CD4-positive, alpha-beta memory T cell (primary cell): ENCODE measurements around the gene UVSSA. TPM values are rescaled to one million over a fixed set of nuclear protein-coding genes. Genes with fewer than 3 reads are reported as not detected.

Experiments
- CTCF ChIA-PET: fragments of 350-600 bp; sonication (Branson Sonifier 250); formaldehyde crosslinking; loops from one replicate; lab custom pipeline; 2021; ENCODE audit warnings: inconsistent platforms; ENCODE audit not compliant: partially characterized antibody; lab: Charles Lee
- POLR2A ChIA-PET: fragments of 350-600 bp; sonication (Branson Sonifier 250); formaldehyde crosslinking; loops from one replicate; lab custom pipeline; 2021; ENCODE audit not compliant: partially characterized antibody; lab: Charles Lee
- DNase-seq, 5 donors: peaks; one replicate each; pipeline versions ENCODE4 v3.0.0 to v3.0.0-alpha.2; 2020 to 2022; ENCODE audit warnings: mixed read lengths in 1 of 5
- H3K27ac ChIP-seq: one replicate; pipeline ENCODE4 v1.7.0; 2013; ENCODE audit warnings: low read depth, low read length
- H3K27me3 ChIP-seq: 2 replicates; pipeline ENCODE4 v1.7.0; 2013; ENCODE audit warnings: mild to moderate bottlenecking, low read length, moderate library complexity; ENCODE audit not compliant: insufficient read depth
- H3K36me3 ChIP-seq: 2 replicates; pipeline ENCODE4 v1.7.0; 2013; ENCODE audit warnings: mild to moderate bottlenecking, low read length, moderate library complexity; ENCODE audit not compliant: insufficient read depth
- H3K4me1 ChIP-seq: 2 replicates; pipeline ENCODE4 v1.7.0; 2013; ENCODE audit warnings: mild to moderate bottlenecking, low read length, moderate library complexity; ENCODE audit not compliant: insufficient read depth
- H3K4me3 ChIP-seq, 2 donors: one replicate each; pipeline ENCODE4 v1.7.0; 2013; ENCODE audit warnings: low read length in 2 of 2, mild to moderate bottlenecking in 1 of 2
- H3K9me3 ChIP-seq, 2 donors: one replicate each; pipeline ENCODE4 v1.7.0; 2013; ENCODE audit warnings: low read length in 2 of 2, control low read depth in 1 of 2; ENCODE audit not compliant: control insufficient read depth in 1 of 2
- H3K27ac Mint-ChIP-seq, 7 donors: one replicate each; pipeline ENCODE4 v1.8.0; 2020 to 2021; ENCODE audit warnings: mixed read lengths in 7 of 7, mild to moderate bottlenecking in 6 of 7, inconsistent platforms in 3 of 7, moderate library complexity in 3 of 7
- H3K27me3 Mint-ChIP-seq, 2 donors: one replicate each; pipeline ENCODE4 v1.8.0; 2020 to 2021; ENCODE audit warnings: mixed read lengths in 2 of 2
- H3K36me3 Mint-ChIP-seq, 2 donors: one replicate each; pipeline ENCODE4 v1.8.0; 2020 to 2021; ENCODE audit warnings: mixed read lengths in 2 of 2, inconsistent platforms in 1 of 2, mild to moderate bottlenecking in 1 of 2
- H3K4me1 Mint-ChIP-seq, 4 donors: one replicate each; pipeline ENCODE4 v1.8.0; 2020 to 2021; ENCODE audit warnings: mixed read lengths in 4 of 4, mild to moderate bottlenecking in 1 of 4
- H3K4me3 Mint-ChIP-seq, 8 donors: one replicate each; pipeline ENCODE4 v1.8.0; 2020 to 2021; ENCODE audit warnings: mixed read lengths in 8 of 8, mild to moderate bottlenecking in 7 of 8, moderate library complexity in 6 of 8, inconsistent platforms in 3 of 8
- H3K9me3 Mint-ChIP-seq, 8 donors: one replicate each; pipeline ENCODE4 v1.8.0; 2020 to 2021; ENCODE audit warnings: mixed read lengths in 8 of 8, mild to moderate bottlenecking in 5 of 8, inconsistent platforms in 3 of 8, moderate library complexity in 1 of 8
- intact Hi-C: fragments of 100-400 bp; cut with micrococcal nuclease; formaldehyde crosslinking; loops from one replicate; pipeline ENCODE4 v1.15.1; 2023
- polyA plus RNA-seq, 2 donors: library from polyadenylated mRNA; unstranded; fragments of 300-500 nt; fragmentation: Illumina TruSeq; gene quantifications; one replicate each; pipeline ENCODE4 v1.2.3, GENCODE V29; 2021
- total RNA-seq, 2 experiments: library from RNA; stranded (reverse); gene quantifications; one replicate each; pipeline ENCODE4 v1.2.3, GENCODE V29; 2021

UVSSA gene
- total and polyA plus RNA-seq, 4 experiments from 2014 or later, result 2.4 to 44.6 (median 25.6) TPM

GRCh38 chr4:1406981-1407656, 60.1 kb downstream of the UVSSA start:
- H3K9me3 ChIP-seq, result no peaks in the 10 kb centered on the region
- peaks cover 28 to 34% of the 10 kb centered on the region in 2 donors for H3K27me3 Mint-ChIP-seq
- H3K27ac ChIP-seq, result no peak overlapping the region

GRCh38 chr4:1407657-1408333, 60.8 kb downstream of the UVSSA start:
- Histone ChIP-seq H3K27me3 (peaks cover 8% of the 10 kb centered on the region), H3K4me1 (no peaks in the 10 kb centered on the region), H3K9me3 (no peaks in the 10 kb centered on the region), H3K27ac (no peak overlapping the region), H3K4me3 (no peak overlapping the region), H3K36me3 (no peaks in the 10 kb centered on the region)
- ChIA-PET POLR2A (no interaction called here), CTCF (no interaction called here)
- peaks cover 2 to 6% (median 3%) of the 10 kb centered on the region in 4 donors for H3K4me1 Mint-ChIP-seq
- DNase-seq, result no peak
- no peaks in the 10 kb centered on the region for H3K36me3 Mint-ChIP-seq
- H3K27me3 Mint-ChIP-seq, result peaks cover 30 to 36% of the 10 kb centered on the region in 2 donors
- peaks cover 0 to 6% (median 0%) of the 10 kb centered on the region in 8 donors for H3K9me3 Mint-ChIP-seq
- intact Hi-C loops, result no loop called here
- H3K4me3 Mint-ChIP-seq, result no peak overlapping the region
- no peak overlapping the region for H3K27ac Mint-ChIP-seq

More at GRCh38 chr4:1406981-1407656, 60.1 kb downstream of the UVSSA start:
- no peak for DNase-seq
- POLR2A ChIA-PET, result no interaction called here
- Histone ChIP-seq H3K27me3 (peaks cover 10% of the 10 kb centered on the region), H3K4me3 (no peak overlapping the region), H3K4me1 (no peaks in the 10 kb centered on the region), H3K36me3 (no peaks in the 10 kb centered on the region)
- Mint-ChIP-seq H3K27ac (peak overlapping the region in 1 of 7 donors; percentile 60), H3K9me3 (peaks cover 0 to 6% (median 0%) of the 10 kb centered on the region in 8 donors), H3K36me3 (no peaks in the 10 kb centered on the region), H3K4me1 (peaks cover 2 to 5% (median 4%) of the 10 kb centered on the region in 4 donors), H3K4me3 (peak overlapping the region in 2 of 8 donors; percentile 38 to 43)
- intact Hi-C loops, result no loop called here
- CTCF ChIA-PET, result no interaction called here

- Histone ChIP-seq H3K9me3 (no peaks in the 10 kb centered on the region), H3K4me3 (no peak overlapping the region), H3K36me3 (no peaks in the 10 kb centered on the region), H3K27me3 (peaks cover 8% of the 10 kb centered on the region), H3K4me1 (no peaks in the 10 kb centered on the region), H3K27ac (no peak overlapping the region)
- Mint-ChIP-seq H3K4me1 (peaks cover 2 to 11% (median 3%) of the 10 kb centered on the region in 4 donors), H3K9me3 (peaks cover 0 to 6% (median 0%) of the 10 kb centered on the region in 8 donors), H3K4me3 (peak overlapping the region in 4 of 8 donors; percentile 7 to 53 (median 42)), H3K27ac (peak overlapping the region in 2 of 7 donors; percentile 57 to 77), H3K27me3 (peaks cover 32 to 40% of the 10 kb centered on the region in 2 donors), H3K36me3 (no peaks in the 10 kb centered on the region)
- intact Hi-C loops, result no loop called here
- POLR2A ChIA-PET, result no interaction called here
- no peak for DNase-seq
- CTCF ChIA-PET, result no interaction called here
Observed at GRCh38 chr4:1408418-1408817, 61.4 kb downstream of the UVSSA start.

DNA sequence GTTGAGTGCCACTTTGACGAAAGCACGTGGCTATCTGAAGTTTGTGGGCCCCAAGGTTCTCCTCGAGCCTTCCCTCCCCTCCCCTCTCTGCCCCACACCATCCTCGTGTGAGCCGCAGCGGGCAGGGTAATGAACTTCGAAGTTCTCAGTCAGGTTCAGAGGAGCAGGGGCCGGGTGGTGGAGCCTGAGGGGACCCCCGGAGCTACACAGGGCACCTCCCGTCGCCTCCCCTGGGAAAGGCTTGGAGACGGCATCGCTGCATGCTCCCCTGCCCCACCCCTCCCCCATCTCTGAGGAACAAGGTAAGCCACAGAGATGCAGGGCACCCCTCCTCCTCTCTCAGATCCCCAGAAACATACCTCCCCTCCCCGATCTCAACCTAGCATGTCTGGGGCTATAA, 62.1 kb downstream of the UVSSA start:
- Mint-ChIP-seq H3K4me1 (peaks cover 2 to 11% (median 3%) of the 10 kb centered on the region in 4 donors), H3K27ac (no peak overlapping the region), H3K9me3 (peaks cover 0 to 6% (median 0%) of the 10 kb centered on the region in 8 donors), H3K36me3 (no peaks in the 10 kb centered on the region), H3K27me3 (peaks cover 29 to 43% of the 10 kb centered on the region in 2 donors), H3K4me3 (no peak overlapping the region)
- Histone ChIP-seq H3K9me3 (no peaks in the 10 kb centered on the region), H3K27ac (no peak overlapping the region), H3K4me1 (no peaks in the 10 kb centered on the region), H3K4me3 (no peak overlapping the region), H3K36me3 (no peaks in the 10 kb centered on the region), H3K27me3 (peaks cover 6% of the 10 kb centered on the region)
- ChIA-PET POLR2A (no interaction called here), CTCF (interaction anchor here (0.9 kb wide), 1 partner anchor 196 kb away, joined by 3 read pairs; no protein-coding TSS in a partner anchor)
- no peak for DNase-seq
- intact Hi-C loops, result no loop called here

DNA sequence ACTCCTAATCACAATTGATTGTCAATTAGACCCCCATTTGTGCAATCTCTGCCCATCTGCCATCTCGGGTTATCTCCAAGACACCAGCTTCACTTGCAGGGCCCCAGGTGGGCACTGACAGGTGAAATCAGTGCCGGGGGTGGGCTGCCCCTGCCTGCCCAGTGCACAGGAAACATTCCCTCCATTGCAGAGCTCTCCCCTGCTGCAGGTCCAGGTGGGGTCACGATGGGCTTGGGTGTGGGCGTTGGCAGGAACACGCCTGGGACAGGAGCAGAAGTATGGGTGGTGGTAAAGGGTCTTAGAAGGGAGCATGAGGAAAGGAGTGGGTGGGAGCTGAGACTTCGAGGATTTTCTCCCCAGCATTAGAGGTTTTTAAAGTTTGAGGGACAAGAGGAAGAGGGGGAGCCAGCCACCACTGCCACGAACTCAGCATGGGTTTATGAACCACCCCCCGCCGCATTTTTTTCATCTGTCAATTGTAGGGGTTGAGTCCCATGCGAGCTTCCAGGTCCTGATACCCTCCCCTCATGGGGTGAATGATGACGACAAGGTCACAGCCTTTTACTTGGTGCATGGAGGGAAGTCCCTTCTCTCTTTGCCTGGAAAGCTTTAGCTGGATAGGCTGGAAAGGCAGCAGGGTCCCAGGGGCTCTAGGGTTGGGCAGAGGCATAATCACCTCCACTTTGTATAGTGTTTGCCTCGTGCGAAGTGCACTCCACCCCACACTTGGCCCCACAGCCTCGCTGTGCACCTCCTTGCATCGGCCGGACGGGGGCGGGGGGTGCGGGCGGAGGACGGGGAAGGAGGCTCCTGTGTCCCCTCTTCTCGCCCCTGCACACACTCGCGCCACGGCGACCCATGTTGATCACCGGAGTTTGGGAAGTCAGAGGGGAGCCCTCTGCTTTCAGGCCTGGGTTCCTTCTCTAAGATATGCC, 62.8 kb downstream of the UVSSA start:
- intact Hi-C loops, result no loop called here
- H3K4me1 ChIP-seq, result no peaks in the 10 kb centered on the region
- peaks cover 4% of the 10 kb centered on the region for H3K27me3 ChIP-seq
- DNase-seq, result no peak
- no peaks in the 10 kb centered on the region for H3K36me3 Mint-ChIP-seq
- no peaks in the 10 kb centered on the region for H3K9me3 ChIP-seq
- H3K4me3 ChIP-seq, result no peak overlapping the region
- H3K27ac ChIP-seq, result no peak overlapping the region
- no peaks in the 10 kb centered on the region for H3K36me3 ChIP-seq
- peaks cover 29 to 43% of the 10 kb centered on the region in 2 donors for H3K27me3 Mint-ChIP-seq
- no peak overlapping the region for H3K27ac Mint-ChIP-seq
- peak overlapping the region in 1 of 8 donors; percentile 15 for H3K4me3 Mint-ChIP-seq
- peaks cover 0 to 6% (median 0%) of the 10 kb centered on the region in 8 donors for H3K9me3 Mint-ChIP-seq
- CTCF ChIA-PET, result interaction anchor here (0.9 kb wide), 1 partner anchor 196 kb away, joined by 3 read pairs; no protein-coding TSS in a partner anchor
- POLR2A ChIA-PET, result no interaction called here
- H3K4me1 Mint-ChIP-seq, result peaks cover 2 to 11% (median 3%) of the 10 kb centered on the region in 4 donors

- H3K27ac Mint-ChIP-seq, result no peak overlapping the region
- Histone ChIP-seq H3K27ac (no peak overlapping the region), H3K4me3 (no peak overlapping the region), H3K4me1 (no peaks in the 10 kb centered on the region), H3K27me3 (peaks cover 4% of the 10 kb centered on the region), H3K36me3 (no peaks in the 10 kb centered on the region), H3K9me3 (no peaks in the 10 kb centered on the region)
- H3K9me3 Mint-ChIP-seq, result peaks cover 0 to 5% (median 0%) of the 10 kb centered on the region in 8 donors
- ChIA-PET POLR2A (no interaction called here), CTCF (no interaction called here)
- peaks cover 2 to 11% (median 3%) of the 10 kb centered on the region in 4 donors for H3K4me1 Mint-ChIP-seq
- intact Hi-C loops, result no loop called here
- no peaks in the 10 kb centered on the region for H3K36me3 Mint-ChIP-seq
- DNase-seq, result peak in 3 of 5 donors; percentile 28 to 32 (median 31)
- H3K27me3 Mint-ChIP-seq, result peaks cover 32 to 44% of the 10 kb centered on the region in 2 donors
- no peak overlapping the region for H3K4me3 Mint-ChIP-seq
Observed at GRCh38 chr4:1410491-1411325, 63.7 kb downstream of the UVSSA start.
